Measurements from ENCODE around the gene CD300LB. TPM values are rescaled to one million over a fixed set of nuclear protein-coding genes. Genes with fewer than 3 reads are reported as not detected.

The CD300LB gene
- polyA plus RNA-seq, 1 donor (not counting 4 experiments of a cell fraction or from before 2014, with no cell fraction given): not detected

GRCh38 chr17:74522381-74523105 lies 8.7 kb downstream of the CD300LB start:
- H3K27me3 ChIP-seq (ENCODE audit: control insufficient read depth, extremely low read depth, insufficient read depth, low read length): no peaks in the 10 kb centered on the region
- dilution Hi-C loops (cut with MboI; ENCODE audit: extremely low pct_ligation_motif_present, low sequenced_read_pairs): no loop called here
- no peak overlapping the region for H3K9ac ChIP-seq (ENCODE audit: control insufficient read depth, extremely low read depth, insufficient read depth, low read length)
- H3K4me2 ChIP-seq (ENCODE audit: control insufficient read depth, extremely low read depth, insufficient read depth, low read depth, low read length): no peak overlapping the region
- no peaks in the 10 kb centered on the region for H3K9me1 ChIP-seq (ENCODE audit: control insufficient read depth, extremely low read depth, insufficient read depth, low read length)
- H3K4me1 ChIP-seq (ENCODE audit: control insufficient read depth, extremely low read depth, insufficient read depth, low read length): no peaks in the 10 kb centered on the region
- no peaks in the 10 kb centered on the region for H3K9me3 ChIP-seq (ENCODE audit: control insufficient read depth, low read depth, low read length)
- H3K79me2 ChIP-seq (ENCODE audit: control insufficient read depth, insufficient read depth, low read length): no peaks in the 10 kb centered on the region
- DNase-seq (ENCODE audit: low read depth, low spot score) (no peak), FAIRE-seq (no peak)
- no peak overlapping the region for H2AFZ ChIP-seq (ENCODE audit: control insufficient read depth, low read length)
- H3K36me3 ChIP-seq (ENCODE audit: control insufficient read depth in 2 of 2, extremely low read depth in 1 of 2, insufficient read depth in 2 of 2, low read length in 2 of 2): no peaks in the 10 kb centered on the region
- H3K4me3 ChIP-seq (ENCODE audit: control insufficient read depth in 2 of 3, extremely low read depth in 1 of 3, insufficient read depth in 2 of 3, low read depth in 1 of 3, low read length in 3 of 3): no peak overlapping the region
- no peaks in the 10 kb centered on the region for H4K20me1 ChIP-seq (ENCODE audit: control insufficient read depth, extremely low read depth, insufficient read depth, low read length)
- H3K27ac ChIP-seq (ENCODE audit: control insufficient read depth, insufficient read depth, low read length): no peak overlapping the region
- TF ChIP-seq CTCF (optimal IDR thresholded peaks at IDR 0.05 in 1 of 3, IDR thresholded peaks at IDR 0.05 in 1 of 3, conservative IDR thresholded peaks at IDR 0.05 in 1 of 3; ENCODE audit: extremely low read depth in 1 of 3, insufficient read depth in 2 of 3, low read length in 3 of 3) (no peak), EZH2 (IDR thresholded peaks at IDR 0.05; ENCODE audit: low read length) (no peak)

- FAIRE-seq (no peak), DNase-seq (ENCODE audit: low read depth, low spot score) (no peak)
- Histone ChIP-seq H3K4me2 (ENCODE audit: control insufficient read depth, extremely low read depth, insufficient read depth, low read depth, low read length) (no peak overlapping the region), H3K27ac (ENCODE audit: control insufficient read depth, insufficient read depth, low read length) (no peak overlapping the region), H3K9me3 (ENCODE audit: control insufficient read depth, low read depth, low read length) (no peaks in the 10 kb centered on the region), H3K27me3 (ENCODE audit: control insufficient read depth, extremely low read depth, insufficient read depth, low read length) (no peaks in the 10 kb centered on the region), H4K20me1 (ENCODE audit: control insufficient read depth, extremely low read depth, insufficient read depth, low read length) (no peaks in the 10 kb centered on the region), H3K4me3 (ENCODE audit: control insufficient read depth in 2 of 3, extremely low read depth in 1 of 3, insufficient read depth in 2 of 3, low read depth in 1 of 3, low read length in 3 of 3) (no peak overlapping the region), H3K9me1 (ENCODE audit: control insufficient read depth, extremely low read depth, insufficient read depth, low read length) (no peaks in the 10 kb centered on the region), H2AFZ (ENCODE audit: control insufficient read depth, low read length) (no peak overlapping the region), H3K9ac (ENCODE audit: control insufficient read depth, extremely low read depth, insufficient read depth, low read length) (no peak overlapping the region), H3K4me1 (ENCODE audit: control insufficient read depth, extremely low read depth, insufficient read depth, low read length) (no peaks in the 10 kb centered on the region), H3K79me2 (ENCODE audit: control insufficient read depth, insufficient read depth, low read length) (no peaks in the 10 kb centered on the region), H3K36me3 (ENCODE audit: control insufficient read depth in 2 of 2, extremely low read depth in 1 of 2, insufficient read depth in 2 of 2, low read length in 2 of 2) (no peaks in the 10 kb centered on the region)
- dilution Hi-C loops (cut with MboI; ENCODE audit: extremely low pct_ligation_motif_present, low sequenced_read_pairs): no loop called here
- TF ChIP-seq EZH2 (IDR thresholded peaks at IDR 0.05; ENCODE audit: low read length): no peak
- no peak for TF ChIP-seq CTCF (optimal IDR thresholded peaks at IDR 0.05 in 1 of 3, IDR thresholded peaks at IDR 0.05 in 1 of 3, conservative IDR thresholded peaks at IDR 0.05 in 1 of 3; ENCODE audit: extremely low read depth in 1 of 3, insufficient read depth in 2 of 3, low read length in 3 of 3)
Observed at GRCh38 chr17:74521701-74522201, 9.5 kb downstream of the CD300LB start.

Data from keratinocyte (primary cell).